ENCODE results near the gene FBRSL1. TPM values are rescaled to one million over a fixed set of nuclear protein-coding genes. Genes with fewer than 3 reads are reported as not detected.

The FBRSL1 gene
- total and polyA plus RNA-seq, 9 donors = 3.2 to 69.5 (median 32.2) TPM

- H3K9me3 ChIP-seq = no peaks in the 10 kb centered on the region
- no peak overlapping the region for H3K4me3 ChIP-seq
- intact Hi-C loops (cut with DNase I) = no loop called here
- WGBS, 3 donors = 89 to 92% (median 90%) methylated on average over 15 of the region's 15 CpGs
- no peaks in the 10 kb centered on the region for H3K36me3 ChIP-seq
- DNase-seq = no peak
- TF ChIP-seq, protein P1, sequence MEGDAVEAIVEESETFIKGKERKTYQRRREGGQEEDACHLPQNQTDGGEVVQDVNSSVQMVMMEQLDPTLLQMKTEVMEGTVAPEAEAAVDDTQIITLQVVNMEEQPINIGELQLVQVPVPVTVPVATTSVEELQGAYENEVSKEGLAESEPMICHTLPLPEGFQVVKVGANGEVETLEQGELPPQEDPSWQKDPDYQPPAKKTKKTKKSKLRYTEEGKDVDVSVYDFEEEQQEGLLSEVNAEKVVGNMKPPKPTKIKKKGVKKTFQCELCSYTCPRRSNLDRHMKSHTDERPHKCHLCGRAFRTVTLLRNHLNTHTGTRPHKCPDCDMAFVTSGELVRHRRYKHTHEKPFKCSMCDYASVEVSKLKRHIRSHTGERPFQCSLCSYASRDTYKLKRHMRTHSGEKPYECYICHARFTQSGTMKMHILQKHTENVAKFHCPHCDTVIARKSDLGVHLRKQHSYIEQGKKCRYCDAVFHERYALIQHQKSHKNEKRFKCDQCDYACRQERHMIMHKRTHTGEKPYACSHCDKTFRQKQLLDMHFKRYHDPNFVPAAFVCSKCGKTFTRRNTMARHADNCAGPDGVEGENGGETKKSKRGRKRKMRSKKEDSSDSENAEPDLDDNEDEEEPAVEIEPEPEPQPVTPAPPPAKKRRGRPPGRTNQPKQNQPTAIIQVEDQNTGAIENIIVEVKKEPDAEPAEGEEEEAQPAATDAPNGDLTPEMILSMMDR (IDR thresholded peaks at IDR 0.05) = no peak
- no peak for TF ChIP-seq POLR2A (IDR thresholded peaks at IDR 0.05)
- no peak for TF ChIP-seq EP300 (IDR thresholded peaks at IDR 0.05)
- H3K27me3 ChIP-seq = no peaks in the 10 kb centered on the region
- no peaks in the 10 kb centered on the region for H3K4me1 ChIP-seq (ENCODE audit: insufficient read depth)
- no peak overlapping the region for H3K27ac ChIP-seq
Observed at GRCh38 chr12:132455565-132455964, 34.4 kb upstream of the FBRSL1 start.

DNA sequence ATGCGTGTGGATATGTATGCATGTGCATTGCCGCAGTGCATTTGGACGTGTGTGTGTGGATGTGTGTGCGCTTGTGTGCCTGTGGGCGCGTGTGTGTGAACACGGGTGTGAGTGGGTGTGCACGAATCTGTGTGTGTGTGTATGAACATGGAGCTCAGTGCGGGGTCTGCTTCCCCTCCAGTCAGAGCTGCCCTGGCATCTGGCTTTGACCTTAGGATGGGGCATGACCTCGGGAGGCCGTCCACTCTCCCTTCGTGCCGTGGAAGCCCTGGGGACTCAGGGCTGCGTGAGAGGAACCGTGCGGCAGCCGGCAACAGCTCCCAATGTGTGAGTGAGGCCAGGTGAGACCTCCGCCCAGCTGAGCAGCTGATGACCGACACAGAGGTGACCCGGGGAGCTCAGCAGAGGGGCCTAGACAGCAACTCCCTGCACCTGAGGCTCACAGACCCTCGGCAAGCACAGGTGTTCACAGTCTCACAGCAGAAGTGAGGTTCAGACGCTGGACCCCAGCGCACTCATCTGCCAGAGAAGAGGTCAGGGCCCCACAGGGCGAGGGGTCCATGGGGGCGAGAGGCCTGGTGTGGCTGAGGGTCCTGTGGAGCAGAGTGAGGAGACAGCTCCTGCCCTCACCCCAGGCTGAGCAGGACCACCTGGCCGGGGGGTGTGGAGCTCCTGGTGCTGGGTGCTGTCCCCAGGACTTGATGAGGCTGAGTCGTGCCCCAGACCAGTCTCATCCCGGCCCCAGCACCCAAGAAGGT, 33.6 kb upstream of the FBRSL1 start:
- peak in 1 of 5 donors; percentile 7 for DNase-seq
- TF ChIP-seq, protein P1 (IDR thresholded peaks at IDR 0.05) = no peak
- TF ChIP-seq POLR2A (IDR thresholded peaks at IDR 0.05) (no peak), EP300 (IDR thresholded peaks at IDR 0.05) (no peak)
- 82 to 84% (median 83%) methylated on average over 28 of the region's 28 CpGs for WGBS, 3 donors
- no peaks in the 10 kb centered on the region for H3K27me3 ChIP-seq
- H3K27ac ChIP-seq = no peak overlapping the region
- no peaks in the 10 kb centered on the region for H3K9me3 ChIP-seq
- intact Hi-C loops (cut with DNase I) = no loop called here
- H3K4me3 ChIP-seq = no peak overlapping the region
- no peaks in the 10 kb centered on the region for H3K4me1 ChIP-seq (ENCODE audit: insufficient read depth)
- H3K36me3 ChIP-seq = no peaks in the 10 kb centered on the region

DNA sequence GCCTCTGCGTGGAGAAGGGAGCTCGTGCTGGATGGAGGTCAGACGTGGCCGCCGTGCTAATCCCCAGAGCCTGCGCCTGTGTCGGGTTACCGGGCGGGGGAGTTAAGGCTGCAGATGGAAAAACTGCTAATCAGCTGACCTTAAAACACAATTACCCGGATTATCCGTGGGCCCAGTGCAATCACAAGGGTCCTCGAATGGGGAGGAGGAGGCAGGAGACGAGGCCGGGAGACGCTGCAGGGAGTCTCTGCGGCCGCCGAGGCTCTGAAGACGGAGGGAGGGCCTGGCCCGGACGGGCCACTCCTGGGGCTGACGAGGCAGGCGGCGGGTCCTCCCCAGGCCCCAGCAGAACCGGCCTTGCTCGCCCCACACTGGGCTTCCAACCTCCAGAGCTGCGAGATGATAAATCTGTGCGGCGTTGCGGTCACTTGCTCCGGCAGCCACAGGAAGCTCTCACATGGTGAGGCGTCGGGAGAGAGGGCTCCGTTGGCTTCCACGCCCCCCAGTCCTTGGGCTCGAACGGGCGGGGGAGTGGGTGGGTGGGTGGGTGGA, 32.9 kb upstream of the FBRSL1 start:
- TF ChIP-seq POLR2A (IDR thresholded peaks at IDR 0.05) (no peak), EP300 (IDR thresholded peaks at IDR 0.05) (no peak)
- TF ChIP-seq, protein P1 (IDR thresholded peaks at IDR 0.05) = no peak
- H3K27ac ChIP-seq = no peak overlapping the region
- intact Hi-C loops (cut with DNase I) = no loop called here
- H3K4me3 ChIP-seq = no peak overlapping the region
- no peaks in the 10 kb centered on the region for H3K27me3 ChIP-seq
- H3K36me3 ChIP-seq = no peaks in the 10 kb centered on the region
- no peaks in the 10 kb centered on the region for H3K4me1 ChIP-seq (ENCODE audit: insufficient read depth)
- WGBS, 3 donors = 56 to 68% (median 58%) methylated on average over 30 to 38 of the region's 38 CpGs
- peak in 1 of 5 donors; percentile 1 for DNase-seq
- H3K9me3 ChIP-seq = no peaks in the 10 kb centered on the region

DNA sequence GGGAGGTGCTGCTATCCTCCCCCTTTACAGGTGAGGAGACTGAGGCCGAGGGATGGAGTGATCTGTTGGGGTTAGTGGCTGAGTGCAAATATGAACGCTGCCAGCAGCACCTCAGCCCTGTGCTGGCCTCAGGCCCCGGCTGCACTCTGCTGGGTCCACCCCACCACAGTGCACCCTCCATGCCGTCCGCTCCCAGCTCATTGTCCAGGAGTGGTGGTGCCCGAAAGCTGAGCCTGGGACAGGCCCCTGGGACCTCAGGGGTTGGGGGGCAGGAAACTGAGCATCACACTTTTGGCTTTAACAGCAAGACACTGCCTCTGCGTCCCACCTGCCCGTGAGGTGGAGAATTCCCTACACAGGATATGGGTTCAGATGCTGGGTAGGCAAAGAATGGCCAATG, 31.5 kb upstream of the FBRSL1 start:
- H3K27me3 ChIP-seq = no peaks in the 10 kb centered on the region

More for the DNA sequence above, 31.5 kb upstream of the FBRSL1 start:
- no peaks in the 10 kb centered on the region for H3K36me3 ChIP-seq
- H3K9me3 ChIP-seq = no peaks in the 10 kb centered on the region
- no peaks in the 10 kb centered on the region for H3K4me1 ChIP-seq (ENCODE audit: insufficient read depth)
- TF ChIP-seq EP300 (IDR thresholded peaks at IDR 0.05) = no peak
- TF ChIP-seq, protein P1 (IDR thresholded peaks at IDR 0.05) = no peak
- TF ChIP-seq POLR2A (IDR thresholded peaks at IDR 0.05) = no peak
- no peak overlapping the region for H3K4me3 ChIP-seq
- DNase-seq = peak in 1 of 5 donors; percentile 3
- H3K27ac ChIP-seq = no peak overlapping the region
- 82 to 86% (median 85%) methylated on average over 7 to 8 of the region's 8 CpGs for WGBS, 3 donors
- intact Hi-C loops (cut with DNase I) = no loop called here

All from ovary (tissue), 9 donors.